Stimulated activated naive CD4-positive, alpha-beta T cell treated with Interleukin-2 at 50 U/mL for 16 hours (primary cell): ENCODE results near the gene ZDHHC18.
A peak's percentile ranks its signal among the peaks of the same experiment; 100 is the strongest.
"Not testable (repeated sequence)": the region's sequence is repeated elsewhere in the genome, so short reads cannot be mapped to it uniquely, and the experiment has no call there.

Experiments used
- DNase-seq: peaks from one replicate; lab custom pipeline; 2025; lab: John Stamatoyannopoulos, UW

Gene ZDHHC18

GRCh38 chr1:26791148-26791547 is 35.3 kb upstream of the ZDHHC18 start:
- no peak for DNase-seq

GRCh38 chr1:26791626-26792025 is 34.9 kb upstream of the ZDHHC18 start:
- DNase-seq = no peak

GRCh38 chr1:26792924-26793323 is 33.6 kb upstream of the ZDHHC18 start:
- no peak for DNase-seq

GRCh38 chr1:26794391-26794790 is 32.1 kb upstream of the ZDHHC18 start:
- DNase-seq = no peak

GRCh38 chr1:26797627-26798026 is 28.9 kb upstream of the ZDHHC18 start:
- no peak for DNase-seq

- DNase-seq = no peak
Observed at GRCh38 chr1:26799479-26800142, 26.9 kb upstream of the ZDHHC18 start.

- not testable (repeated sequence) for DNase-seq
Observed at GRCh38 chr1:26803932-26804331, 22.6 kb upstream of the ZDHHC18 start.

GRCh38 chr1:26810105-26810504 is 16.4 kb upstream of the ZDHHC18 start:
- peak; percentile 72 for DNase-seq

GRCh38 chr1:26811057-26811456 is 15.4 kb upstream of the ZDHHC18 start:
- no peak for DNase-seq

GRCh38 chr1:26811708-26812107 is 14.8 kb upstream of the ZDHHC18 start:
- no peak for DNase-seq

GRCh38 chr1:26814377-26814776 is 12.1 kb upstream of the ZDHHC18 start:
- no peak for DNase-seq

GRCh38 chr1:26814893-26815292 is 11.6 kb upstream of the ZDHHC18 start:
- no peak for DNase-seq

GRCh38 chr1:26820784-26821269 is 5.7 kb upstream of the ZDHHC18 start:
- no peak for DNase-seq

GRCh38 chr1:26822737-26823395 is 3.6 kb upstream of the ZDHHC18 start:
- DNase-seq = no peak

- no peak for DNase-seq
Observed at GRCh38 chr1:26824731-26825130, 1.8 kb upstream of the ZDHHC18 start.

- no peak for DNase-seq
Observed at GRCh38 chr1:26827106-26827604, 667 bp downstream of the ZDHHC18 start.

- no peak for DNase-seq
Observed at GRCh38 chr1:26827663-26828062, 1.2 kb downstream of the ZDHHC18 start.

- peak; percentile 45 for DNase-seq
Observed at GRCh38 chr1:26828411-26828991, 2.0 kb downstream of the ZDHHC18 start.

GRCh38 chr1:26829184-26829911 is 2.9 kb downstream of the ZDHHC18 start:
- DNase-seq = no peak

GRCh38 chr1:26831059-26831458 is 4.6 kb downstream of the ZDHHC18 start:
- no peak for DNase-seq

- DNase-seq = no peak
Observed at GRCh38 chr1:26831546-26832248, 5.2 kb downstream of the ZDHHC18 start.
